Lower leg skin (tissue), 3 donors: Measurements from ENCODE around the gene ZNF805.

Source experiments
- CTCF ChIP-seq, 3 donors: fragments of 450-650 bp; IDR thresholded peaks; one replicate each; pipeline ENCODE4 v1.5.1; 2016; ENCODE audit warnings: antibody characterized with exemption in 3 of 3, mild to moderate bottlenecking in 3 of 3, moderate library complexity in 2 of 3
- POLR2A ChIP-seq, 2 donors: fragments of 450-650 bp; IDR thresholded peaks; one replicate each; pipeline ENCODE4 v1.6.1; 2016 to 2017; ENCODE audit warnings: antibody characterized with exemption in 2 of 2, mild to moderate bottlenecking in 1 of 2, moderate library complexity in 1 of 2

- TF ChIP-seq CTCF (IDR thresholded peaks at IDR 0.05): no peak
- no peak for TF ChIP-seq POLR2A (IDR thresholded peaks at IDR 0.05)
Measured at GRCh38 chr19:57292547-57292946, 52.1 kb downstream of the ZNF805 start.
